ENCODE data around the gene CYTH4. TPM values are rescaled to one million over a fixed set of nuclear protein-coding genes. Genes with fewer than 3 reads are reported as not detected.

The CYTH4 gene
- total RNA-seq, 6 donors from 2014 or later, result 16.7 to 71.2 (median 44.7) TPM

DNA sequence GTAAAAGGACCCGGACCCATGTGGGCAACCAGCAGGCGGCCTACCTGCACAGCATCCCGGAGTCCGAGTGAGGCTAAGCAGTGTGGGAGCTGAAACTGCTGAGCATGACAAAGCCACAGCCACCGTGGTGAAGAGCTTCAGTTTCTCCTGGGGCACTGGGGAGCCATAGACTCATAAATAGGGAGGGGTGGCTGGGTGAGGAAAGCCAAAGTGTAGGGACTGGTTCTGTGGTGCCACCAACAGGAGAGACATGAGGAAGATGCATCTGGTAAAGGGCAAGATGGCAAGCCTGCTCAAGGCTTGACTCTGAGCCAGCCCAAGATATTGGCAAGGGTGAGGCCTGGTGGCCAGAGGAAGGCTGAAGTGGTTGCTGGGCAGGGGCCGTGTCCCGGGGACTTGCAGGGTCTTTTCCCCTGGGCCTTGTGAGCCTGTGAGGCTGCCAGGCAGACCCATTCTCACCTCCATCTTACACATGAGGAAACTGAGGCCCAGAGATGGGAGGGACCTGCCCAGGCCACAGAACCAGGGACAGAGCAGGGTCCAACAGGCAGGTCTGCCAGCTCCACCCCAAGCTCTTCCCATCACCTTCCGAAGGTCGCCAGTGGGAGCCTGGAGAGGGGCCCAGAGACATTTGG lies 30.4 kb downstream of the CYTH4 start:
- Histone ChIP-seq H3K36me3 (no peaks in the 10 kb centered on the region), H3K9me3 (no peaks in the 10 kb centered on the region), H3K27me3 (no peaks in the 10 kb centered on the region), H3K4me1 (peaks cover 34 to 46% (median 37%) of the 10 kb centered on the region in 4 donors), H3K4me3 (no peak overlapping the region), H3K27ac (no peak overlapping the region)
- ATAC-seq (ENCODE audit: low FRiP score in 2 of 2), result no peak
- no peak for TF ChIP-seq POLR2AphosphoS5 (IDR thresholded peaks at IDR 0.05)
- no peak for TF ChIP-seq POLR2A (IDR thresholded peaks at IDR 0.05)
- TF ChIP-seq, protein P1, sequence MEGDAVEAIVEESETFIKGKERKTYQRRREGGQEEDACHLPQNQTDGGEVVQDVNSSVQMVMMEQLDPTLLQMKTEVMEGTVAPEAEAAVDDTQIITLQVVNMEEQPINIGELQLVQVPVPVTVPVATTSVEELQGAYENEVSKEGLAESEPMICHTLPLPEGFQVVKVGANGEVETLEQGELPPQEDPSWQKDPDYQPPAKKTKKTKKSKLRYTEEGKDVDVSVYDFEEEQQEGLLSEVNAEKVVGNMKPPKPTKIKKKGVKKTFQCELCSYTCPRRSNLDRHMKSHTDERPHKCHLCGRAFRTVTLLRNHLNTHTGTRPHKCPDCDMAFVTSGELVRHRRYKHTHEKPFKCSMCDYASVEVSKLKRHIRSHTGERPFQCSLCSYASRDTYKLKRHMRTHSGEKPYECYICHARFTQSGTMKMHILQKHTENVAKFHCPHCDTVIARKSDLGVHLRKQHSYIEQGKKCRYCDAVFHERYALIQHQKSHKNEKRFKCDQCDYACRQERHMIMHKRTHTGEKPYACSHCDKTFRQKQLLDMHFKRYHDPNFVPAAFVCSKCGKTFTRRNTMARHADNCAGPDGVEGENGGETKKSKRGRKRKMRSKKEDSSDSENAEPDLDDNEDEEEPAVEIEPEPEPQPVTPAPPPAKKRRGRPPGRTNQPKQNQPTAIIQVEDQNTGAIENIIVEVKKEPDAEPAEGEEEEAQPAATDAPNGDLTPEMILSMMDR (IDR thresholded peaks at IDR 0.05), result no peak
- no peak for TF ChIP-seq EP300 (IDR thresholded peaks at IDR 0.05)
- WGBS, 2 donors, result 85% methylated on average over 7 to 9 of the region's 9 CpGs
- DNase-seq, result no peak

DNA sequence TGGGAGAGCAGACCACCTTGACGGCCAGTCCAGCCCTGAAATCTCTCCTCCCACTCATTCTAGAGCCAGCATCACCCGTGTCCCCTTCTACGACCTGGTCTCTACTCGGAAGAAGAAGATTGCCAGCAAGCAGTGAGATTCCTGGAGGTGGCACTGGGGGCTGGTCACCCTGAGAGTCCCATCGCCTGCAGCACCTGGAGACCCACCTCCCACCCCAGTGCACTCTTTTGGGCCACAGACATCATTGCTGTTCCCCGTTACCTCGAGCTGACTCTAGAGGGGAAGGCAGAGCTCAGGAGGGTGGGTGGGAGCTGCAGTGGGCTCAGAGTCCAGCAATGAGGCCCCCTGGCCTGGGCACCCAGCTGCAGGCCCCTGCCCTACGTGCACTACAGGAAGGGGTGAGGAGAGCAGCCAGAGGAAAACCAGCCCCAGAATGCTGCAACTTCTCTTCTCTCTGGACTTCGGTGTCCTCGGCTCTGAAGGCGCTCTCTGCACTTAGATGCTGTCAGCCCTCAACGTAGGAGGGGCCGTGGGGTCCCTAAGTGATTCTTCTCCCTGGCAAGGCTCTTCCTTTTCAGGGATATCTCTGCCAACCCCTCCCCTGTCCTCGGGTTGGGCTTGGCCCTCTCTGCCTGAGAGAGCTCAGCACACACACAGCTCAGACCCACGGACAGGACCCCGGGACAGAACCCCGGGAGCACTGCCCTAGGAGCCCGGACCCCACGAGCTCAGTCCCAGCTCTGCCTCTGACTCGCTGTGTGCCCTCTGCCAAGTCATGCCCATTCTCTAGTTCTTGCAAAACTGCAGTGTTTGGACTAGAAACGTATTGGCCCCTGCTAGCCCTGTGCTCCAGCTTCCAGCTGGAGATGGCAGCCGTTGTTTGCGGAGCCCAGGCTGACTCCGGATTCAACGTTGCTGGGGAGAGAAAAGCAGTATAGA lies 31.3 kb downstream of the CYTH4 start:
- H3K4me1 ChIP-seq, result peaks cover 24 to 36% (median 27%) of the 10 kb centered on the region in 4 donors
- no peaks in the 10 kb centered on the region for H3K9me3 ChIP-seq
- H3K27me3 ChIP-seq, result no peaks in the 10 kb centered on the region
- no peak overlapping the region for H3K4me3 ChIP-seq
- DNase-seq, result no peak
- WGBS, 2 donors, result 55 to 64% methylated on average over 18 to 24 of the region's 25 CpGs
- TF ChIP-seq POLR2A (IDR thresholded peaks at IDR 0.05), result no peak
- TF ChIP-seq EP300 (IDR thresholded peaks at IDR 0.05), result no peak
- no peak for TF ChIP-seq POLR2AphosphoS5 (IDR thresholded peaks at IDR 0.05)
- TF ChIP-seq, protein P1 (IDR thresholded peaks at IDR 0.05), result no peak
- H3K36me3 ChIP-seq, result no peaks in the 10 kb centered on the region
- no peak for ATAC-seq (ENCODE audit: low FRiP score in 2 of 2)
- H3K27ac ChIP-seq, result no peak overlapping the region

DNA sequence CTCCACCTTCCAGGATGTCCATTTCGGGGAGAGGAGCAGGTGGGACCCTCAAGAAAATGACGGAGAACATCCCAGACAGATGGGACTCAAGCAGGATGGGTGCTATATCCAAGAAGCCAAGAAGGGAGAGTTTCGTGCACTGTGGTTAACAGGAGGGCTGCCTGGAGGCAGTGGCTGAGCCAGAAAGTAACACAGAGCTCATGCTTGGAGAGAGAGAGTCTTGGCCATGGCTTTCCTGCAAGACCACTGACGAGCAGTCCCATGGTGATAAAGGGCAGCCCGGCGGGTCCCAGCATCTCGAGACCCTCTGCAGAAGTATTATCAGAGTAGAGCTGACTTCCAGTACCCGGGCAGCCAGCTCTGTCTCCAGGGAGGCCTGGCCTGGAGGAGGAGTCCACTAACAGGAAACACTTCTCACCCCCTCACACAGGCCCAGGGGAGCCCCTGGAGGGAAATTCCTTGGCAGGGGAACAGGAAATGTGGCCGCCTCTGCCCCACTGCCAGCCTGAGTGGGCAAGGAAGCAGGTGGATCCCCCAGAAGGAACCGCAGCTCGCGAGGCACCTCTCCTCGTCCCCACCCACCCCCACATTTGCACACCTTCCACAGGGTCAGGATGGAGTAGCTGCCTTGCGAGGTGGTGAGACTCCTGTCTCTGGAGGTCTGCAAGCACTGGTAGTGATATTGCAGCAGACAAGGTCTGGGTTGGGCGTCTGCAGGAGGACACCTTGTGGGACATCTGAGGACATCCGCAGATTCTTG lies 32.2 kb downstream of the CYTH4 start:
- H3K36me3 ChIP-seq, result no peaks in the 10 kb centered on the region
- H3K4me1 ChIP-seq, result peaks cover 15 to 27% (median 18%) of the 10 kb centered on the region in 4 donors
- H3K27me3 ChIP-seq, result no peaks in the 10 kb centered on the region
- TF ChIP-seq POLR2AphosphoS5 (IDR thresholded peaks at IDR 0.05) (no peak), EP300 (IDR thresholded peaks at IDR 0.05) (no peak), POLR2A (IDR thresholded peaks at IDR 0.05) (no peak)
- TF ChIP-seq, protein P1 (IDR thresholded peaks at IDR 0.05), result no peak
- no peak overlapping the region for H3K4me3 ChIP-seq
- DNase-seq (no peak), ATAC-seq (ENCODE audit: low FRiP score in 2 of 2) (no peak)
- WGBS, 2 donors, result 44 to 46% methylated on average over 10 to 16 of the region's 16 CpGs
- no peak overlapping the region for H3K27ac ChIP-seq
- H3K9me3 ChIP-seq, result no peaks in the 10 kb centered on the region

DNA sequence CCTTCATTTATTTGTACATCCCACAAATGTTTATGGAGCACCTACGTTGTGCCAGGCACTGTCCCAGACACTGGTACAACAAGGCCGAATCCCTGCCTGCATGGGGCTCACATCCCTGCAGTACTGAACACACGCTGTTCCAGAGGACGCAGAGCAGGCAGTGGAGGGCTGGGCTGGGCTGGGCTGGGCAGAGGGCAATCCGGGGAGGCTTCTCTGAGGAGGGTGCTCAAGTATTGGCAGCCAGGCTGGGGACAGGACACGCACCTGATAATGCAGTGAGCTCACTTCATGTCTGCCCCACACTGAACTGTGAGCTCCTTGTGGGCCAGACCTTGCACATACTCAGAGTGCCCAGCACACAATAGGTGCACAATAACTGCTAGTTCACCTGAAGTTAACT lies 34.1 kb downstream of the CYTH4 start:
- Histone ChIP-seq H3K9me3 (no peaks in the 10 kb centered on the region), H3K27me3 (no peaks in the 10 kb centered on the region), H3K36me3 (no peaks in the 10 kb centered on the region), H3K27ac (no peak overlapping the region), H3K4me1 (peaks cover 6 to 12% (median 8%) of the 10 kb centered on the region in 4 donors), H3K4me3 (no peak overlapping the region)
- ATAC-seq (ENCODE audit: low FRiP score in 2 of 2) (no peak), DNase-seq (no peak)
- TF ChIP-seq POLR2AphosphoS5 (IDR thresholded peaks at IDR 0.05), result no peak
- no peak for TF ChIP-seq EP300 (IDR thresholded peaks at IDR 0.05)
- TF ChIP-seq, protein P1 (IDR thresholded peaks at IDR 0.05), result no peak
- TF ChIP-seq POLR2A (IDR thresholded peaks at IDR 0.05), result no peak
- 80 to 84% methylated on average over 4 to 6 of the region's 6 CpGs for WGBS, 2 donors

Measured in upper lobe of left lung (tissue), 6 donors.